ENCODE data around the gene OPN1SW.

The OPN1SW gene

DNA sequence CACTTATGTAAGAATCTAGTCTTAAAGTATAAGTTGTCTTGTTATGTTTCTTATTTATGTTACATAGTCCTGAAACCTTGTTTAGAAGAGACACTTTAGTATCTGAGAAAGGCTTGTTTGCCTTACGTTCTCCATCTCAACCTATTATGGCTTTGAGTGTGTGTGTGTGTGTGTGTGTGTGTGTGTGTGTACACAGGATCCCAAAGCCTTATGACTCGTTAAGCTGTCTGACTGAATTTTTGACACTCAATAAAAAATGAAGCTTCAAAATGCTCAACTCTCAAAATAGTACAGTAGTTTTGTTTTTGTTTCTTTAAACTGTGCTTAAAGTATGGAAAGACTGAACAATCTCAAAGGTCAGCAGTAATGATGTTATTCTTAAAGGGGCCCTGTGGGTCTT lies 18.4 kb downstream of the OPN1SW start:
- DNase-seq: no peak

DNA sequence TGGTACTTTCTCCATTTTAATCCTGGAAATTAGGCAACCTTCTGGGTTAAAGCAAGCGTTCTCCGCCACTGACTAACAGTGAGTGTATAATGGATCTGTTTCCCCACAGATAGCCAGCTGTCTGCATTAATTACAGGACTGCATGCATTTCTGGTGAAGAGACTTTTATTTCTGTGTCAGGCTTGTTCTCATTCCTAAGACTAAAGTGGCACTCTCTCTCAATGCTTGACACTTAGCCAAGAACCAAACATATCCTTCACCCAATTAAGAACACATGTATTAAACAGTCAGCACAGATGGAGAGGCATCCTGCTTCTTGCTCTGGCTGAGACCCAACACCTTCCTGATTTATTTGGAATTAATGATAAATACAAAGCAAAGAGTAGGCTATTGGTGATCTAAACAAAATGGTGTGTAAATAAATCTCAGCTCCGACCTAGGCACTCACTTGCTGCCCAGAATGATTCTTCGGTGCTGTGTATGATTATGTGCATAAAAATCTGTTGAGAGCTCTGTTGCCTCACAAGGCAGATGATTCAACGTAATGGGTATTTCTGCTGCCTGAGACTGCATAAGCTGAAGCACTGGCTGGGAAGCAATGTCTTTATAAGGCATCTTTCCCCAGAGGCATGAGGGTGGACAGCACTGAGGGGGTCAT lies 19.6 kb downstream of the OPN1SW start:
- no peak for DNase-seq

DNA sequence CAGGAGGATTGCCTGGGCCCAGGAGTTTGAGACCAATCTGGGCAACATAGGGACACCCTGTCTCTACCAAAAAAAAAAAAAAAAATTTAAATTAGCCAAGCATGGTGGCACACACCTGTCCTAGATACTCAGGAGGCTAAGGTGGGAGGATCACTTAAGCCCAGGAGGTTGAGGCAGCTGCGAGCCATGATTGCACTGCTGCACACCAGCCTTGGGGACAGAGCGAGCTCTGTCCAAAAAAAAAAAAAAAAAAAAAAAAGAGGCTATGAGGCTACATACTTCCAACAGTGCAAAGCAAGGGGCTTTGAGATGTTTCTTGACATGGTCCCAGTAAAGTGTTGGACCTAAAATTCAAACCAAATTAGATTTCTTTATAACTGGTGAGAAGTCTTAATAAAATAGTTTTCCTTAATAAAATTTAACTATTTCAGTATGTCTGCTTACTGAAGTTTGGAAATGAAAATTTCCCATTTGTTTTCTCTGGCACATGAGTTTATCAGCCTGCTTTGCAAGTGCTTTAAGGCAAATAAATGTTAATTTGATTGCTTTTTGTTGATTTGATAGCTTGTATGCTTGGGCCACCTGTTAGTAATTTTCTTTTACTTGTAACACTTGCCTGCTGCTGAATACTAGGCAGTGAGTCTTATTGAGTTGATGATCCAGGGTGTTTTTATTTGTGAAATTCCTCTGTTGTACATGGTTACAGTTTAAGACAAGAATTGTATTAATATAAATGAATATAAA lies 20.3 kb downstream of the OPN1SW start:
- no peak for DNase-seq

DNA sequence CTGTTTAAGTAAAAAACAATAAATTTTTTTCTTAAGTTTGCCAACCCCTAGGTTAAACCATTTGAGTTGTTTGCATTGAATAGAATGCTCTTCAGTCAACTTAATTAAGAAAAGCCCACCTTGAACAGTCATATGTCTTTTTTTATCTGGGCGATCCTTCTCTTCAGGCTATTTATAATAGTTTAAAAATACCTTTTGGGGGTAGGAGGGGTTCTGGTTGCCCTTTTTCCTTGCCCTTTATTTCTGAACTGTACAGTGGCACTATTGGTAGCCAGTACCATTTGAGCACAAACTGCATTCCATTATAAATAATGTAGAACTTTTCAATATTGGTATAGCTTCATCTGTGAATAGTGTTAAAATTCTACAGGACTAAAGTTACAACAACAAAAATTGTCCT lies 23.3 kb downstream of the OPN1SW start:
- no peak for DNase-seq

DNA sequence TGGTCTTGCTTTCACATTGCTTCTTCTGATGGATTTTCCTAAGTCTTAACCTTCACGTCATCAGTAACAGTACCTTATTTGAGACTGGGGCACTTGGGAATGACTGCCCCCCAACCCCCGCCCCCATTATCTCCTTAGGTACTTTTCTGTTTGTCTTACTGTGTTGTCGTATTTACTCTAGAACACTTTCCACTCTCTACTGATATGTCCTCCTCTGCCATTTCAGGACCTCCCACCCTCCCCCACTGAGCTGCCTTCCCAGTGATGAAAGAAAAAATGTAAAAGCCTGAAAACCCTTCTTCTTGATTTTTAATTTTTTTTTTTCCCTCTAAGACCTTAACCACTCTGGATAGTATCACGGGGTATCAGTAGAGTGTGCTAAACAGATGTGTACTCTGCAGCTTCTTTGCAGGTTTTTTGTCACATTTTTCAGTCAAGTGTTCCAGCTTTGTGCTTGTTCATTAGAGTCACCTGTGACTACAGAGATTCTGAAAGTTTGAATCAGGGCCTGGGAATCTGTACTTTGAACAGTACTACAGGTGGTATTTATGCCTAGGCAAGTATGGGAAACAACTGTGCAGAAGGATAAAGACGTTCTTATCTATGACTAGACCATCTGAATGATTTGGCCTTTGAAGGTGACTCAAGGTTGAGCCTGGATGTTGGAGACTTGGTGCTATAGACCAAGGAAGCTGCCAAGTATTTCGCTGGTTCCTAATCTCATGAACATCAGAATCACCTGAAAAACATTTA lies 28.1 kb downstream of the OPN1SW start:
- DNase-seq: no peak

DNA sequence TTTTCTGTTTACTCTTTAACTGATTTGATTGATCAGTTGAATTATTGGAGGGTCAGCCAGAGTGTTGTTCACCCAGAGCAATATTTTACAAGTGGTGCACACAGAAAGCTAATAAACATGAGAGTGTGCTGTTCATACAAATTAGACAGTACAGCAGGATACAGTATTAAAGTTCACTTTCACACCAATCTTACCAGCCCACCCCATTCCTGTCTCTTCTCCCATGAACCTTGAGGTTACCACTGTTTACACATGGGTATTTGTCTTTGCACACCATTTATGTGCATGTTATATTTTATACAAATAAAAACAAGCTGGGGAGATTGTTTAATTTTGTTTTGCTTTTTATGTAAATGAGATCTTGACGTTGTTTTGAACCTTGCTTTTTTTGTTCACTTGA lies 29.9 kb downstream of the OPN1SW start:
- no peak for DNase-seq

DNA sequence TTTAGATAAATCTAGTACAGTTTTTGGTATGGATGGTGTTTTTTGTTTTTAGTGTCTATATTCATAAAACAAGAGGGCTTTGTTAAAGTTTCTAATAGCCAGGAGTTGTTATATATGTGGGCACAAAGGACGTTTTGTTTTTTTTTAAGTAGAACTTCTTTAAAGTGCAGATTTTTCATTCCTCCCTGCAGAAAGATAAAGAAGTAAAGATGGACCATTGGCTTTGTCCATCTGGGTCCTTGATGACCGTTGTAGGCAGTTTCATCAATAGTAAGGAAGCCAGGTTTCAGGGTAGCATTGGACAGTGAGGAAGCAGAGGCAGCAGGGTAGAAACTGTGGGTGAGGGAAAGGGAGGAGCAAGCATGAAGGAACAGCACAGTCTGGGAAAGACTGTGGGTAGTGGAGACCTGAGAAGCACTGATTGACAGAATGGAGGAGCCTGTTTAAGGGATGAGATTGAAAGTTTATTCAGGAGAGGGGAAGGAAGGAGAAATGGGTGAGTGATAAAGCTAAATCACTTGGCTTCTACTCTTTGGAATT lies 31.2 kb downstream of the OPN1SW start:
- DNase-seq: no peak

DNA sequence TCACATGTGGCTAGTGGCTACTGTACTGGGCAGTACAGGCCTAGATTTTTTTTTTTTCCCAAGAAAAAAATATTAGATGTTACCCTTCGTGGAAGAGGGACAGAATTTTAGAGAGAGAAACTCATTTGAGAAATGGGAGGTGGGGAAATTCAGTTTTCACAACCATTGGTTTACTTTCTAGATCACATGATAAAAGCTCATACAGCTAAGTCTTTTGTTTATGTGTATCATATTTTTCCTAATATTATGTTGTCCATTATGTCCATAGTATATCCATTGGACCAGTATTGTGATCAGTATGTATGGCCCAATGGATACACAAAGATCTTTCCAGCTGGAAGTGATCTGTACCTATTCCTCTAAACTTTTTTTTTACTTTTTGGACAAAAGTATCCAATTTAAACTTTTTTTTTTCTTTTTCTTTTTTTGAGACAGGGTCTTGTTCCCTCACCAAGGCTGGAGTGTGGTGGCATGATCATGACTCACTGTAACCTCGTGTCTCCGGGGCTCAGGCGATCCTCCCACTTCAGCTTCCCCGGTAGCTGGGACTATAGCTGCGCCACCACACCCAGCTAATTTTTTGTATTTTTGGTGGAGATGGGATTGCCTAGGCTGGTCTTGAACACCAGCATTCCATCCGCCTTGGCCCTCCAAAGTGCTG lies 32.4 kb downstream of the OPN1SW start:
- DNase-seq: no peak

DNA sequence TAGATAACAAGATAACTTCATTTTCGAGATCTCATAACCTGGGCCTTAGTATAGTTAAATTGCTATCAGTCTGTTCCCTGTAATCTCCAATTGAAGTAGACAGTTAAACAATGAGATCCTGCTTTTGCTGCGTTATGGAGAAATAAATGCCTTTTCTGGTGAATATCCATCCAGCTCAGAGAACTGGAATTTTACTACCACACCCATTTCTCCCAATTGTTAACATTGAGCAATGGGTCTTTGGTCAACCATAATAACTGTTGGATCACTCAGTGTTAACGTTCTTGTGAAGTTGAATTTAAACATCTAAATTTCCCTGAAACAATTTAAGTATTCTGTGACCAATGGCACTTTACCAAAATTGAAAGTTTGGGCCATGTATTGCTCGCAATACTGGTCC lies 33.4 kb downstream of the OPN1SW start:
- DNase-seq: no peak

DNA sequence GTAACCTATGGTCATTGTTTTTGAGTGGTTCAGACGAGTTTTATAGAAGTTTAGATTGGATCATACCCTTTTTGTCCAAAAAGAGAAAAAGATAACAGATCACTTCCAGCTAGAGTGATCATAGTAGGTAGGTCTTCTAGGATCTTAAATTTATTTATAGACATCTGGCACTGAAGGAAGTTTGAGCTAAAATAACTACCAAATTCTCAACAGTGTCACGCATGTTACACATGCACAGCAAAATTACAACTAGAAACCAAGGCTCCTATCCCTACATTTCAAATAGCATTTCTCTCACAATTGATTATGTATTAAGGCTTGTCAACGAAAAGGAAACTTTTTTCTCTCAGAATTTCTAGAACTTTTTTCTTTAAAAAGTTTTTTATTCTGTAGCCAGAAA lies 34.1 kb downstream of the OPN1SW start:
- no peak for DNase-seq

DNA sequence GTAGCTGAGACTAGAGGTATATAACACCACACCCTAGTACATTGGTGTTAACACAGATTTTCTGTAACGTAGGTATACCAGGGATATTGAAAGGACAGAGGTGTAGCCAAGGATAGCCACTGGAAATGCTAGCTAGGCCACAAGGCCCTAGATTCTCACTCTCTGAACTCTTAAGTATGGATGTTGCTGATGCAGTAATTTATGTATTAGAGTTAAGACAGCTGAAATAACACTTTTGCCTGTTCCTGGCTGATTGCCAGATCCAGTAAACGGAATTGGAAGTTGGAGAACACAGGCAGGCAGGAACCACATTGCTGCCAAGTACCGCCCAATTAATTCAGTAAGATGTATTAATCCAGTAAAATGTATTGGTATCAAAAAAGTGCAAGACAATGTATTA lies 34.6 kb downstream of the OPN1SW start:
- no peak for DNase-seq

DNA sequence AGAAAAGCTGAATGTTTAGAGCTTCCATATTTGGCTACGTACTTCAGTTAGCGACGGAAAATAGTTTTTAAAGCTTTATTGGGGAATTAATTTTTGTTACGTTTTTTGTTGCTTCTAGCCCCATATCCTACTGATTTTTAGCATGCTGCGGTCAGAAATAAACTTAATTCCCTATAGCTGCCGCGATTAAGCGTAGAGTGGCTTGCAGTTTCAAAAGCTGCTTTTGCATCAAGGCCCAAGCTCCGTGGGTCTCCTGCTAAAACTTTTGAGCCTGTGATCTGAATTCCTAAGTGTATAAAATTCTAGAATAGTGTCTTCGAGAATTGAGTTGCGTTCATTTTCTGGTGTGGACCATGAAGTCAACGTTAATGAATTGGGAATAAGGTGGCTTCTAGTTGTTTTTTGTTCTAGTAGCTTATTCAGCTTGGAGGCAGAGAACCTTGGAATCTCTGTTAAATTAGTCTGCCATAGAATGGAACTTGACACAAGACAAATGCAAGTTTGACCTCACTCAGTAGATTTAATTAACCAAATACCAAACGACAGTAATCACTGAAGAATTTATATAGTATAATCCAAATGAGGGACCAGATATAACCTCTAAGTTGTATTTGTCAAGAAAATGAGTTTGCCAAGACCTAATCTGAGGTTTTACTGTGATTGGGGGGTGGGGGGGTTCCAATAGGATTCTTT lies 35.5 kb downstream of the OPN1SW start:
- DNase-seq: no peak

DNA sequence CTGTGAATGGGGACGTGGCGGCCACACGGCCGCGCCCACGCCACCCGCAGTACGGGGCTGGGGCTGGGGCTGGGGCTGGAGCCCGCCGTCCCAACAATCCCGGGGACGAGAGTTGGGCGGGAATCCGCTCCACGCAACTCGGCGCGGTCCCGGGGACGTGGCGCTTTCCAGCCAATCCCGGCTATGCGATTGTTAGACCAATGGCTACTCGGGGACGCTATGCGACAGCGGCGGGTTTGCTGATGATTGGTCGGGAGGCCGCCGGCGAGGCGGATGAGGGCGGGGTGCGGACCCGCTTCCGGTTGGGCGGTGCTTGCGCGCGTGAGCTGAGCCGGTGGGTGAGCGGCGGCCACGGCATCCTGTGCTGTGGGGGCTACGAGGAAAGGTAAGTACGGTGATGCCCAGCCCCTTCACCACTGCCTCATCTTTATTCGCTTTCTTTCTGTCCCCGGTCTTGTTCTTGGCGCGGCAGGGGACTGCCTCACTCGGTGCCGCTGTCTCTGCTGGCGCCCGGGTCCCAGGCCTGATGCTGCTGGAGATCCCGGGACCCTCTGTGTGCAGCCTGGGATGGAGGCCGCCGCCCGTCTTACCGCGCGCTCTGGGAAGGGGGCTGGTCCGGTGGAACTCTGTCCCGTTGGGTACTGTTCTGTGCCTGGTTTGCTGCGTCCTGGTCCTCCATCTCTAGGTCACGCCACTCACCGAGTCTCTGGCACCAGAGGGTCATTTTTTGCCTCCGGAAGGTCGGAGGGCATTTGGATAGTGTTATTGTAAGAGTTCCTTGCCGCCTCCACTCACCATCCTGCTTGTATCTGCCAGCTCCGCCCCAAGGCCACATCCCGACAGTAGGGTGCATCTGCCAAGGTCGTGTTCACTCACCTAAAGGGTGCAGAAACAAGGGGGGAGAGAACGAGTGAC lies 36.3 kb downstream of the OPN1SW start, which contains the start of gene CALU:
TSS of gene CALU (plus strand) at position 312 of the 915 bp plus-strand sequence. CDS start 9,225 bp downstream, outside the sequence.
- peak; percentile 99 for DNase-seq

DNA sequence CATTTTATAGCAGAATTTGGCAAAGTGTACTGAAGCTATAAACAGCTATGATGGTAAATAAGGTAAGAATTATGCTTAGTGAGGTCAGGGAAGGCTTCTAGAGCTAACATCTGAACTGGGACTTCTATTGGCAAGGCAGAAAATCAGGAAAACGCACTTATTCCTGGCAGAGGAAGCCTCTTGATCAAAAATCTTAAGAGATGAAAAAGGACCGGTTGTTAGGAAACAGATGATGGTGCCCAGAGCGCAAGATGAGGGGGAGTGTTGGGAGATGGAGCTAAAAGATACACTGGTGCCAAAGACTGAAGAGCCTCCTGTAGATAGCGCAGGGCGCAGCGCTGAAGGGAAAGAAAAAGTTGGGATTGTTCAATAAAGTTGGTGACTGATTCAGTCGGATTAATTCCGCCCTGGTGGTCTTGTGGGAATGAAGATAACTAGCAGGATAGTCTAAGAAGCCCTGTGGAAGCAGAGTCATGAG lies 37.0 kb downstream of the OPN1SW start:
- no peak for DNase-seq

DNA sequence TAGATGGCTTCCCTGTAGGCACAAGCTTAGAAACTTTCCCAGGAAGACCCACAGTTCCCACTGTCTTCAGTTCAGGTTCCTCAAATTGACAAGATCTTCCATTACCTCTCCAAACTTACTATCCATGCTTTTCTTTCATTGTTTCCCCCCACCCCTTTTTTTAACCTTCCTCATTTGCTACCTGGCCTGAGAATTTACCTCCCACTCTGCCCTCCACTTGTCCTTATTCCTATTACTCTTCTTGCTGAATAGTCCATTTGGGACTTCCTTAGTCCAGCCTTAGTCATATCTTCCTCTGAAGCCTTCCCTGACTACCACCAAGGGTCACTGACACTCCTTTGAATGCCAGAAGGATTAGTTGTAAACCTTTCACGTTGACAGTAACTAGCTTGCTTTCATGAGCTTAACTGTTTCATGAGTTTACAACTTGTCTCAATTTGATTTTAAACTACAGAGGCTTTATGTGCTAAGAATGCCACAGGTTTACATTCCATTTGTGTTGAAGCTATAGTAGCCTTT lies 37.7 kb downstream of the OPN1SW start:
- DNase-seq: no peak

DNA sequence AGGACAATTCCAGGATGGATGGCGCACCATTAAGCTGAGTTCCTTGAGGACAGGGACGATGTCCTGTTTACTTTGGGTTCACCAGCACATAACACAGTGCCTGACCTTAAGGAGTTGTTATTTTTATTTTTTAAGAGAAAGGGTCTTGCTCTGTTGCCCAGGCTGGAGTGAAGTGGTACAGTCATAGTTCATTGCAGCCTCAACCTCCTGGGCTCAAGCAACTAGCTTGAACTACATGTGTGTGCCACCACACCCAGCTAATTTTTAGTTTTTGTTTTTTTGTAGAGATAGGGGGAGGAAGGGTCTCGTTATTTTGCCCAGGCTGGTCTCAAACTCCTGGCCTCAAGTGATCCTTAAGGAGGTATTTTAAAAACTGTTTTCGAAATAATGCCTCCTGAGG lies 38.2 kb downstream of the OPN1SW start:
- DNase-seq: no peak

DNA sequence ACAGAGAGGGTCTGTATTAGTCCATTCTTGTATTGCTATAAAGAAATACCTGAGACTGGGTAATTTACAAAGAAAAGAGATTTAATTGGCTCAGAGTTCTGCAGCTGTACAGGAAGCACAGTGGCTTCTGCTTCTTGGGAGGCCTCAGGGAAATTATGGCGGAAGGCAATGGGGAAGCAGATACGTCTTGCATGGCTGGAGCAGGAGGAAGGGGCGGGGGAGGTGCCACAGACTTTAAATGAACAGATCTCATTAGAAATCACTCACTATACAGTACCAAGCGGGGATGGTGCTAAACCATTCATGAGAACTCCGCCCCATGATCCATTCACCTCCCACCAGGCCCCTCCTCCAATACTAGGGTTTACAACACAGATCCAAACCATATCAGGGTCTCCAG lies 40.2 kb downstream of the OPN1SW start:
- DNase-seq: no peak

DNA sequence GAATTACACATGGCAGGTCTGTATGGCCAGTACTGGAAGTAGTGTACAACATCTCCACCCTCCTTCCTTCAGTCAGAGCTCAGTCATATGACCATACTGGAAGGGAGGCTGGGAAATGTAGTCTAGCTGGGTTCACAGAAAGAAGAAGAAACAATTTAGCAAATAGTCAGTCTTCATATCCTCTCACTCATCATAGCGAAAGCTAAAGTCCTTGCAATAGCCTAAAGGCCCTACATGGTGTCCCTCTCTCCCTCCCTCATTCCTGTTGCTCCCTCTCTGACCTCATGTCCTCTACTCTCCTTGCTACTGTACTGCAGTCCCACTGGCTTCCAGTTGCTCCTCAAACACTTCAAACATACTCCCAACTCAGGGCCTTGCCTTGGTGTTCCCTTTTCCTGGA lies 40.7 kb downstream of the OPN1SW start:
- DNase-seq: no peak

DNA sequence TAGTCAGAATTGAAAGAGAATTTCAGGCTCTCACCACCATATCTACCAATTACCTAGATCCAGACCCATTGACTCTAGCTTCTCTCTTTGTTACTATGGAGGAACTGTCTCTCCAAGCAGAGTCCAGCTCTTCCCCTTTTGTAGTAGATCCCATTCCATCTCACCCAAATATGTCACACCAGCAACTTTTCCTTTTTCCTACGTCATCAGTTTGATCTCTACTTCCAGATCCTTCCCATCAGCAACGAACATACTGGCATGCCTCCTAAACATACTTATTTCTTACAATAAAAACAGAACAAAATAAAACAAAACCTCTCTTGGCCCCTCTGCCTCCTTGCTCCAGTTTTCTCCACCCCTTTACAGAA lies 42.3 kb downstream of the OPN1SW start:
- DNase-seq: no peak

DNA sequence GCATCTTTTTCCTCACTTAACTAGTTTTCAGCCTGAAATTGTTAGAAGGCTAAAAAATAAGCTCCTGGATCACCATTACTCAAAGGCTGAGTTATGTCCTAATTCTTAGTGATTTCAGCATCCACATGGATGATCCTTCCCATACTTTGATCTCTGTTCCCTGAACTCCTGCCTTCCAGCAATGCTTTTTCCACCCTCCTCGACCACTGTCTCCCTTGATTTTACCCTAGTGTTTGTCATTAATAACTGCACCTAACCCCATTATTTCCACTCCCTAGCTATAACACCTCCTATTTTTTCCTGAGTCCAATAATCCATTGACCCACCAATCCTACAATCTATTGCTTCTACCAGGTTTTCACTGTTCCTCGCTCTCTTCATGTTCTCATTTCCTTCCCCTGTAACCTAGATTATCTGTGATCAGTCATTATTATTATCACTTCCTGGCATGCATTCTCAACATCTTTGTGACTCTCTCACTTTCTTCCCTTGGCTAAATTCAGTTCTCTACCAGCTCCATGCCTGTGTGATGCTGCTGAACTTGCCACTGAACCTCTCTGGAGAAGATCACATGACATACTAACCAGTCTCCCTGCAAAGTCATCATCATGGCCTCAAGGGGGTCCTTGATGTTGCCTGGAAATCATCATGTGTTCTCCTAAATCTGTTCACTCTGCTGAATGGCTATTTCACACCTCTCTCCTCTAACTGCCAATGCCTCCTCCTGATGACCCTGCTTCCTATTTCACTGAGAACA lies 42.9 kb downstream of the OPN1SW start:
- DNase-seq: no peak
